Peyer's patch (tissue), 4 donors: ENCODE results near the gene NTSR2.

Experiments
- CTCF ChIP-seq, 6 experiments: fragments of 450-650 bp in 4 of 6; fragments of 200-600 bp in 2 of 6; sonication (generic) in 1 of 6; IDR thresholded peaks; one replicate each; pipeline ENCODE4 v1.5.1; 2017 to 2019; ENCODE audit warnings: antibody characterized with exemption in 6 of 6, mild to moderate bottlenecking in 3 of 6, moderate library complexity in 1 of 6
- POLR2A ChIP-seq, 2 donors: fragments of 450-650 bp; IDR thresholded peaks; one replicate each; pipeline ENCODE4 v1.5.1; 2017; ENCODE audit warnings: antibody characterized with exemption in 2 of 2, mild to moderate bottlenecking in 2 of 2, moderate library complexity in 2 of 2

DNA sequence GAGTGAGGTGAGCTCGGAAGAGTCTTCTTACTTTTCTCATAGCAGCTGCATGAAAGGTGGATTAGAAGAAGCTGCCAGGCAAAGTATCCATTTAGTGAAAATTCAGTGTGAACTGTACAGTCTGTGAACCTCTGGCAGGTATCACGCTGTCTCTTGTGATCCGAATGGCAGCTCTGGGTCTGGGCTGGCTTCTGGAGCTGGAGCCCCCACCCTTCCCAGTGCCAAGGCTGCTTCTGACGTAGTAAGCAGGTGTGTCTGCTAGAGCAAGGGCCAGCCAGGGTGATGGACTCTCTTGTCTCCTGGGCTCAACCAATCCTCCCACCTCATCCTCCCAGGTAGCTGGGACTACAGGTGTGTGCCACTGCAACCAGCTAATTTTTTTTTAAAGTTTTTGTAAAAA is 14.0 kb upstream of the NTSR2 start:
- TF ChIP-seq CTCF (IDR thresholded peaks at IDR 0.05), result no peak
- TF ChIP-seq POLR2A (IDR thresholded peaks at IDR 0.05), result no peak
